NCI-H146 treated with DMSO at 0.1 percent for 48 hours (cell line): Measurements from ENCODE around the gene KRT3.
"Not testable (repeated sequence)": the region's sequence is repeated elsewhere in the genome, so short reads cannot be mapped to it uniquely, and the experiment has no call there.

Source experiments
- DNase-seq: peaks from one replicate; lab custom pipeline; 2025; ENCODE audit not compliant: unreplicated experiment; lab: John Stamatoyannopoulos, UW

KRT3 gene

DNA sequence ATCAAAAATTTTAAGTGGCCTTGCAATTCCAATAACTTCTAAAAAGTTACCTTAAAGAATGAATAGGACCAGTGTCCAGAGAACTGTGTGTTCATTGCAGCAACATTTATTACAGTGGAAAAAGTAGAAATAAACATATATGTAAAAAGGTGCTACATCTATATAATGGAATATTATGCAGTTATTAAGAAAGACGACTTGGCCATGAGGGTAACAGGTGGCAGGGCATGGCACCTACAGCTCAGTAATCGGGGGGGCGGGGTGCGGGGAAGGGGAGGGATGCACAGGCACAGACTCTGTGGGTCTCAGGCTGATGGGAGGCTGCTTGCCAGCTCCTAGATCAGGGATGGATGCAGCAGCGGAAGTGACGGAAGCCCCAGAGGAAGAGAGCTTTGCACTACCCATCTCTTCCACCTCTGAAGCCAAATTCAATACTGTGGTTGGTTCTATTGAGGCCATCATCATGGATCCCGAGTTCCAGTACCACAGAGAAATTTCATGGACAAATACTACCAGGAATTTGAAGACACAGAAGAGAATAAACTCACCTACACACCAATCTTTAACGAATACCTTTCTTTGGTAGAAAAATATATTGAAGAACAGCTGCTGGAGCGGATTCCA, 32.8 kb downstream of the KRT3 start:
- DNase-seq = no peak

- DNase-seq = no peak
Observed at GRCh38 chr12:52761802-52762201, 34.1 kb downstream of the KRT3 start.

DNA sequence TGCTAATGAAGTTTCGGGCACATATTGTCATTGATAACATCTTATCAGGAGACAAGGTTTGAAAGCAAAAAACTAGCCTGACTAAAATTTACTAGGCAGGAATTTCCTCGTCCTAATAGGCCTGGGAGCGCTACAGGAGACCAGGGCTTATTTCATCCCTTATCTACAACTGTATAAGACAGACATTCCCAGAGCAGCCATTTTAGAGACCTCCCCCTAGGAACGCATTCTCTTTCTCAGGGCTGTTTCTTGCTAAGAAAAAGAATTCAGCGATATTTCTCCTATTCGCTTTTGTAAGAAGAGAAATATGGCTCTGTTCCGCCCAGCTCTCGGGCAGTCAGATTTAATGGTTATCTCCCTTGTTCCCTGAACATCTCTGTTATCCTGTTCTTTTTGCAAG, 34.7 kb downstream of the KRT3 start:
- DNase-seq = not testable (repeated sequence)

- DNase-seq = no peak
Observed at GRCh38 chr12:52760623-52761022, 35.3 kb downstream of the KRT3 start.

- DNase-seq = no peak
Observed at GRCh38 chr12:52759695-52760094, 36.2 kb downstream of the KRT3 start.

DNA sequence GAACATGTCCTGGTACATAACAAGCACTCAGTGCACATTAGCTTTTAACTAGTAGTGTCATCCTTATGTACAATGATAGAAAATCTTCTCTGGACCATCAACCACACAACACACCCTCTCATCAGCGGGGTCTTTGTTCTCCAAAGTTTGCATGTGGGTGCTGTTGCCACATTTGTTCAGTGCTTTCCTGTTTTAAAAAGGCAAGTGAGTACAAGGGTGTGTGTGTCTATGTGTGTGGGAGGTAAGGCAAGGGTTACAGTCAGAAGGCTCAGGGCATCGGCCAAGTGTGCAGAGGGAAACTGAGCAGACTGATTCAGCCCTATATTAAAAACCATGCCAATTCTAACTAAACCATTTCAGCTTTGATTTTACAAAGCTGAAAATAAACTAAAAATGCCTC, 36.7 kb downstream of the KRT3 start:
- DNase-seq = no peak

- DNase-seq = no peak
Observed at GRCh38 chr12:52757449-52758176, 38.3 kb downstream of the KRT3 start.

- no peak for DNase-seq
Observed at GRCh38 chr12:52756281-52756960, 39.5 kb downstream of the KRT3 start.

- DNase-seq = no peak
Observed at GRCh38 chr12:52755533-52755932, 40.4 kb downstream of the KRT3 start.

DNA sequence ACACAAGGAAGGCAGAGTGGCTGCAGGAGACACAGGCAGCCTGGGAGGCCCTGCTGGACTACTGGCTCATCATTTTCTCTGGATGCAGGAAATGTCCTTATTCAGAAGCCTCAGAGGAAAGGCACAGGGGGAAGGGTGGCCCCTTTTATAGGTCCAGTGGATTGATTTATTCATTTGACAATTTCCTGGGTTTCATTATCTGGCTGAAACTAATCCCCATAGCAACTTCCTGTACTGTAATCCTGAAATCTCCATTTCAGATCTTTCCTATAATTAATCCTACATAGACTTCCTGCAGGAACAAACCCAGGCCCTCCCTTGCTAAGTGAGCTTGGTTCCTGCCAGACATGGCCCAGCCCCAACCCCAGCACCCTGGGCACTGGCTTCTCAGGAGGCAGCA, 41.8 kb downstream of the KRT3 start:
- DNase-seq = no peak

GRCh38 chr12:52753283-52753682, 42.6 kb downstream of the KRT3 start:
- DNase-seq = no peak

DNA sequence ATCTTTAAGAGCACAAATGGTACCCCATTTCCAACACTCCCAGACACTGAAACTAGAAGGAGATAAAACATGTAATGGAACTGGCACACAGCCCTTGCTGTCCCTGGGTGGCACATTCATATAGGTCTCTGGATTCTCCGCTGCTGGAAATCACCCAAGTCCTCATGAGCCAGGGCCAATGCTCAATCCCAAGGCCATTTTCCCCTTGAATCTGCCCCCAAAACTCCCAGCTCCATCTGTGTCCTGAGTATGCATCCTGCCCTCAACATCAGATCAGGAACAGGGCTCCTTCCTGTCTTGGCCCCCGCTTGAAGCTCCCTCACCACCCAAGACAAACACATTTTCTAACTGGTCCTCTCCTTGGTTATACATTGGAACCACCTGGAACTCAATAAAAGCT, 43.4 kb downstream of the KRT3 start:
- DNase-seq = no peak

DNA sequence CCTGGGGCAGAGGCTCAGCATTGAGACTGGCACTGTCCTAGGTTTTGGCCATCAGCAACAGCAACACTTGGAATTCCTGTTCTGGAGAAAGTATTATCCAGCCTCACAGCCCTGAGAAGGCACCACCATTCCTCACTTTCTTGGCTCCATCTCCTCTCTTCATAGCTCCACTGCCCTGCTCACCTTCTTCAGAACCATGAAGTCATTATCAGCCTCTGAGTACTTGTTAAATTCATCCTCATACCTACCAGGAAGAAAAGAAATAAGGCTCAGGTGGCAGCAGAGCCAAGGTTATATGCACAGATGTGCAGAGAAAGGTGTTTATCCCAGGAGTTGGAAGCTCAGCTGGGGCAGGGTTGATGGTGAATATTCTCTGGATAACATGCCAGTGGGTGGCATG, 44.1 kb downstream of the KRT3 start:
- DNase-seq = no peak

- DNase-seq = not testable (repeated sequence)
Observed at GRCh38 chr12:52750532-52750931, 45.4 kb downstream of the KRT3 start.

DNA sequence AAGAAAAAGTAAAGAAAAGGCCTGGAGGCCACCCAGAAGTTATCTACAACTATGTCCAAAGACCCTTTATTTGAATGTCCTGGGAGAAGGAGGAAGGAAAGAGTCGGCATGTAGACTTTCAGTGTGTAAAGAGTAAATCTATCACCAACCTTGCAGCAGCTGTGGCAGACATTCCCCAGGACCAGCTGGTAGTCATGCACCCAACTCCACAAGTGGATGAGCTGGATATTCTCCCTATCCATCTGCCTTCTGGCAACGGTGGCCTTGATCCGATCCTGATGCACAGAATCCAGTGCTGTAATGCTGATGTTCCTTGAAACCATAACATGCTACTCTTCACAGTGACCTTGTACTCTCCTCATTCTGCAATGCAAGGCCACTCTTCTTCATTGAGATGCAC, 46.1 kb downstream of the KRT3 start:
- DNase-seq = no peak

DNA sequence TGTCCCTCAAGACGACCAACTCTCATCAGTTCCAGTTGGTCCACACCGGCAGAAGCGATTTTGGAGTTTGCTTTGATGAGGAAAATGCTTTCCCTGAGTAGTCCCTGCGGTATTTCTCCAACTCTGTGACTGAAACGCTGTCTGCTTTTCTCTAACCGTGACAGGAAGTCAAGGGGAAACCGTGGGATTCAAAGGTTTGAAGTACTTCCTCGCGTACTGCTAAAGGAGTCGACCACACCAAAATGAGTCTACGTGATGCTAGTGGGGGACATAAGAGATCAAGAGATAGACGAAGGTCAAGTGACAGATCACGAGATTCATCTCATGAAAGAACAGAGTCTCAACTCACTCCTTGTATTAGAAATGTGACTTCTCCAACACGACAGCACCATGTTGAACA, 47.3 kb downstream of the KRT3 start:
- DNase-seq = no peak

DNA sequence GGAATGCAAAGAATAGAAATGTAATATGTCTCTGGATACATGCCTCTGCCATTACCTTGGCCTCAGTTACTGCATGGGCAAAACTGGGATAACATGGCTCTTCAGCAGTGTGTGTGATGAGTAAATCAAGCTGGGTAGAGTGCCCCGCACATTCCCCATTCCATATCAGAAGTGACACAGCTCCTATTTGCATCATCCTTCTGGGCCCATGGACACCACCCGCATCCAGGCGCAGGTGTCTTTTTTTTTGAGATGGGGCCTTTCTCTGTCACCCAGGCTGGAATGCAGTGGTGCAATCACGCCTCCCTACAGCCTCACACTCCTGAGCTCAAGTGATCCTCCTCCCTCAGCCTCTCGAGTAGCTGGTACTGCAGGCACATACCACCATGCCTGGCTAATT, 50.4 kb downstream of the KRT3 start:
- DNase-seq = no peak

DNA sequence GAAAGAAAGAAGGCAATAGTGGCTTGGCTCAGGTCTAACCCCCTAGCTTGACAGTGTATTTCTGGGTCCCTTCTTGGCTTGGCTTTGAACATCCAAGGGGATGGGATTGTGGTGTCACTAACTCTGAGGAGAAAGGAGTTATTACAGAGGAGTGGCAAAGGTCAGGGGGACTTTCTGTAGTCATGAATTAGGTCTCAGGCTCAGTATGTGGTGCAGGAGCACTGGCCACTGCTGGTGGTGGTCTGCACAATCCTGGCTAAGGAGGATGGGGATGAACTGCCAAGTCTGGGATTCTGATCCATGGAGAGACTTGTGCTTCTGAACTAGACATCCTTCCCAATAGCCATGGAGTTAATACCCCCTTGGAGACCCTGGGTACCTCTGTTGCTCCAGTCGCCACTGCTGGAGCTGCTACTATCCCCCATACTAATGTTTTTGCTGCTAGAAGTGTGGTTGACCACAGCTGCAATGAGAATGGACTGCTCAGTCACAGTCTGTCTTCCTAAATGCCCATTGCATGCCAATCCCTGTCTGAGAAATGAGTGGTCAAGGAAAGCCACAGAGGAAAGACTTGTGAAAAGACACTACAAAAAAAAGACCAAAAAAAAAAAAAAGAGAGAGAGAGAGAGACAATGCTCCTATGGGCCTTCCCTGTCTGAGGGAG, 51.3 kb downstream of the KRT3 start:
- no peak for DNase-seq

DNA sequence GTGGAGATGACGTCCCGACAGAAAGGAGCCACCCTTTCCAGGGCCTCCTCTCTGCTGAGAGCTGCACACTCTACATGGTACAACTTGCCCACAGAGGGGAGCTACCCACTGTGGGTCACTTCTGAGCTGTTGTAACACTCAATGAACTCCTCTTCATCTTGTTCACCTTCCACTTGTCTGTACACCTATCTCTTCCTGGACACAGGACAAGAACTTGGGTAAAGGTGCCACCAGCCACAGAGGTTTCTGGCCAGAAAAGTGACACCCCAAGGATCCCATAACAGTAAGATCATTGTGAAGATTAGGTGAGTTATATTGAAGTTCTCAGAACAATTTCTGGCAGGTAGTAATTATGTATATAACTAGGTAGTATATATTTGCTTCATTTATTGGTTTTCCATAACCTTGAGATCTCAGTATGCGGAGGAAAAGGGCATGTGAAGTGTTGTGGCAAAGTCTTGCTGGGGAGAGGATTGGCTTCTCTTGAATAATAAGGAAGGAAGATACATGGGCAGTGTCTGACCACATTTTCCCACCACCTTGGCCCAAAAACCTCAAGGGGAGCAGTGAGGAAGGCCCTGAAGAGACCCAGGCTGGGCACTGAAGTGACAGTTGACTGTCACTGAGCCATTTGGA, 53.0 kb downstream of the KRT3 start:
- DNase-seq = no peak

DNA sequence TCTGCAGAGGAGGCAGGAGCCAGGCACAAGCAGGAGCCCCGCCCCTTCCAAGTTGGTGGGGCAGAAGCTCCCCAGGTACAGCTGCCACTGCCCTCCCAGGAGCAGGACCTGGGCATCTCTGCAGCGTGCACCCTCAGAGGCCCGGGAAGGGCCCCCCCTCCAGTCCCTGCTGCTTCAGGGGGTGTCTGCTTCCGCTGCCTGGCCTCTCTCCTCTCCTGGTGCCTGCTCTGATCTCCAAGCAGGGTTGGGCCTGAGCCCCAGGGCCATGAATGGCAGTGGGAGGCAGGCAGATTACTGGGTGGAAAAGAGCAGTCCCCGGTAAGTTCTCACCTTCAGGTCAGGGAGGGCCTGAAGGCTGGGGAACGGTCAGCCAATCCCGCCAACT, 53.7 kb downstream of the KRT3 start:
- no peak for DNase-seq

GRCh38 chr12:52741375-52742195, 54.3 kb downstream of the KRT3 start:
- DNase-seq = no peak
